Memory B cell (primary cell): ENCODE data around the gene ISG15.
"Not testable (repeated sequence)": the region's sequence is repeated elsewhere in the genome, so short reads cannot be mapped to it uniquely, and the experiment has no call there.

Experiments
- ATAC-seq: fragments of 150-1000 bp; cut with Tn5 transposase; 2 replicates; pipeline ENCODE4 v1.10.0; 2021; ENCODE audit warnings: low read depth, mild to moderate bottlenecking, moderate library complexity
- DNase-seq, 2 donors: peaks; one replicate each; pipeline ENCODE4 v3.0.0; 2022; ENCODE audit warnings: low spot score in 2 of 2
- H3K27ac Mint-ChIP-seq: one replicate; pipeline ENCODE4 v1.8.0; 2022; ENCODE audit warnings: mild to moderate bottlenecking, moderate library complexity, mixed read lengths
- H3K27me3 Mint-ChIP-seq: one replicate; pipeline ENCODE4 v1.8.0; 2022; ENCODE audit warnings: mixed read lengths
- H3K36me3 Mint-ChIP-seq: one replicate; pipeline ENCODE4 v1.8.0; 2022; ENCODE audit warnings: mild to moderate bottlenecking, mixed read lengths
- H3K4me1 Mint-ChIP-seq: one replicate; pipeline ENCODE4 v1.8.0; 2022; ENCODE audit warnings: mixed read lengths
- H3K4me3 Mint-ChIP-seq: one replicate; pipeline ENCODE4 v1.8.0; 2022; ENCODE audit warnings: mild to moderate bottlenecking, moderate library complexity, mixed read lengths
- H3K9me3 Mint-ChIP-seq: one replicate; pipeline ENCODE4 v1.8.0; 2022; ENCODE audit warnings: mixed read lengths

The ISG15 gene

GRCh38 chr1:1004780-1005697 is 8.3 kb upstream of the ISG15 start:
- Mint-ChIP-seq H3K4me1 (peaks cover 14% of the 10 kb centered on the region), H3K27me3 (peaks cover 26% of the 10 kb centered on the region), H3K36me3 (peaks cover 1% of the 10 kb centered on the region), H3K4me3 (no peak overlapping the region), H3K27ac (no peak overlapping the region), H3K9me3 (no peaks in the 10 kb centered on the region)
- ATAC-seq, result no peak
- no peak for DNase-seq

- no peak for ATAC-seq
- no peaks in the 10 kb centered on the region for H3K9me3 Mint-ChIP-seq
These were observed 7.5 kb upstream of the ISG15 start for GRCh38 chr1:1005774-1006304.

GRCh38 chr1:1006305-1007159 is 6.8 kb upstream of the ISG15 start:
- no peak overlapping the region for H3K4me3 Mint-ChIP-seq
- ATAC-seq (no peak), DNase-seq (no peak)
- peaks cover 1% of the 10 kb centered on the region for H3K36me3 Mint-ChIP-seq
- peaks cover 23% of the 10 kb centered on the region for H3K27me3 Mint-ChIP-seq
- peaks cover 12% of the 10 kb centered on the region for H3K4me1 Mint-ChIP-seq
- H3K9me3 Mint-ChIP-seq, result no peaks in the 10 kb centered on the region
- H3K27ac Mint-ChIP-seq, result no peak overlapping the region

More at GRCh38 chr1:1005774-1006304, 7.5 kb upstream of the ISG15 start:
- no peak for DNase-seq
- Mint-ChIP-seq H3K4me3 (no peak overlapping the region), H3K4me1 (peaks cover 12% of the 10 kb centered on the region), H3K27ac (no peak overlapping the region), H3K36me3 (peaks cover 1% of the 10 kb centered on the region), H3K27me3 (peaks cover 25% of the 10 kb centered on the region)

GRCh38 chr1:1010131-1010530 is 3.2 kb upstream of the ISG15 start:
- not testable (repeated sequence) for DNase-seq, H3K27ac Mint-ChIP-seq, H3K36me3 Mint-ChIP-seq, H3K9me3 Mint-ChIP-seq, ATAC-seq, H3K4me3 Mint-ChIP-seq
- Mint-ChIP-seq H3K4me1 (peaks cover 20% of the 10 kb centered on the region), H3K27me3 (peaks cover 12% of the 10 kb centered on the region)

GRCh38 chr1:1011396-1011949 is 1.8 kb upstream of the ISG15 start:
- Mint-ChIP-seq H3K4me1 (peaks cover 18% of the 10 kb centered on the region), H3K27ac (no peak overlapping the region), H3K36me3 (peaks cover 1% of the 10 kb centered on the region), H3K27me3 (peaks cover 7% of the 10 kb centered on the region), H3K9me3 (no peaks in the 10 kb centered on the region), H3K4me3 (no peak overlapping the region)
- DNase-seq (no peak), ATAC-seq (no peak)

GRCh38 chr1:1012736-1013104 is 577 bp upstream of the ISG15 start:
- not testable (repeated sequence) for H3K36me3 Mint-ChIP-seq, H3K27me3 Mint-ChIP-seq, H3K9me3 Mint-ChIP-seq, DNase-seq
- Mint-ChIP-seq H3K27ac (peak overlapping the region; percentile 96), H3K4me1 (peaks cover 21% of the 10 kb centered on the region), H3K4me3 (peak overlapping the region; percentile 97)
- peak; percentile 5 for ATAC-seq

GRCh38 chr1:1013922-1014648 is 788 bp downstream of the ISG15 start:
- peaks cover 19% of the 10 kb centered on the region for H3K4me1 Mint-ChIP-seq
- no peaks in the 10 kb centered on the region for H3K9me3 Mint-ChIP-seq
- H3K27ac Mint-ChIP-seq, result peak overlapping the region; percentile 96
- no peak for ATAC-seq
- peaks cover under 1% of the 10 kb centered on the region for H3K36me3 Mint-ChIP-seq
- H3K4me3 Mint-ChIP-seq, result peak overlapping the region; percentile 97
- peaks cover 3% of the 10 kb centered on the region for H3K27me3 Mint-ChIP-seq
- DNase-seq, result no peak

GRCh38 chr1:1014799-1015681 is 1.7 kb downstream of the ISG15 start:
- ATAC-seq (no peak), DNase-seq (no peak)
- no peaks in the 10 kb centered on the region for H3K9me3 Mint-ChIP-seq
- peaks cover 18% of the 10 kb centered on the region for H3K4me1 Mint-ChIP-seq
- H3K4me3 Mint-ChIP-seq, result peak overlapping the region; percentile 44
- H3K27ac Mint-ChIP-seq, result no peak overlapping the region
- H3K36me3 Mint-ChIP-seq, result no peaks in the 10 kb centered on the region
- H3K27me3 Mint-ChIP-seq, result peaks cover 1% of the 10 kb centered on the region

- not testable (repeated sequence) for H3K36me3 Mint-ChIP-seq, H3K27ac Mint-ChIP-seq, DNase-seq, ATAC-seq, H3K9me3 Mint-ChIP-seq, H3K27me3 Mint-ChIP-seq
- Mint-ChIP-seq H3K4me3 (peak overlapping the region; percentile 24), H3K4me1 (peaks cover 22% of the 10 kb centered on the region)
These were observed 4.4 kb downstream of the ISG15 start for GRCh38 chr1:1017397-1018320.

GRCh38 chr1:1018321-1018685 is 5.0 kb downstream of the ISG15 start:
- Mint-ChIP-seq H3K4me3 (peak overlapping the region; percentile 24), H3K4me1 (peaks cover 22% of the 10 kb centered on the region)
- not testable (repeated sequence) for H3K27ac Mint-ChIP-seq, H3K36me3 Mint-ChIP-seq, ATAC-seq, H3K9me3 Mint-ChIP-seq, H3K27me3 Mint-ChIP-seq, DNase-seq

- Mint-ChIP-seq H3K36me3 (no peaks in the 10 kb centered on the region), H3K27ac (no peak overlapping the region), H3K4me1 (peaks cover 13% of the 10 kb centered on the region), H3K27me3 (peaks cover 6% of the 10 kb centered on the region), H3K4me3 (peak overlapping the region; percentile 47), H3K9me3 (no peaks in the 10 kb centered on the region)
- DNase-seq, result peak; percentile 74 to 84
- peak; percentile 82 for ATAC-seq
These were observed 6.1 kb downstream of the ISG15 start for GRCh38 chr1:1019122-1019999.
